HL-60 (cell line): ENCODE measurements around the gene TET3.

ENCODE experiments used
- CTCF ChIP-seq: IDR thresholded peaks from one replicate; pipeline ENCODE4 v1.5.1; 2011; ENCODE audit warnings: low read length, control low read depth, inconsistent platforms; ENCODE audit not compliant: insufficient read depth
- REST ChIP-seq: IDR thresholded peaks from 2 replicates; pipeline ENCODE4 v1.6.1; 2012; ENCODE audit warnings: low read depth; ENCODE audit not compliant: insufficient replicate concordance

- TF ChIP-seq REST (no peak), CTCF (no peak)
Measured at GRCh38 chr2:73963385-73964120, 21.2 kb upstream of the TET3 start.
